NCI-H748 (cell line): ENCODE measurements around the gene ZNF808.
A peak's percentile ranks its signal among the peaks of the same experiment; 100 is the strongest.
"Not testable (repeated sequence)": the region's sequence is repeated elsewhere in the genome, so short reads cannot be mapped to it uniquely, and the experiment has no call there.

Experiments
- DNase-seq: peaks from one replicate; lab custom pipeline; 2025; ENCODE audit not compliant: unreplicated experiment; lab: John Stamatoyannopoulos, UW

Gene ZNF808

GRCh38 chr19:52527134-52527955, at the start of gene ZNF808:
TSS of gene ZNF808 (plus strand) at chr19:52527668. CDS start at chr19:52543285, 15,617 bp downstream.
- peak; percentile 96 for DNase-seq

DNA sequence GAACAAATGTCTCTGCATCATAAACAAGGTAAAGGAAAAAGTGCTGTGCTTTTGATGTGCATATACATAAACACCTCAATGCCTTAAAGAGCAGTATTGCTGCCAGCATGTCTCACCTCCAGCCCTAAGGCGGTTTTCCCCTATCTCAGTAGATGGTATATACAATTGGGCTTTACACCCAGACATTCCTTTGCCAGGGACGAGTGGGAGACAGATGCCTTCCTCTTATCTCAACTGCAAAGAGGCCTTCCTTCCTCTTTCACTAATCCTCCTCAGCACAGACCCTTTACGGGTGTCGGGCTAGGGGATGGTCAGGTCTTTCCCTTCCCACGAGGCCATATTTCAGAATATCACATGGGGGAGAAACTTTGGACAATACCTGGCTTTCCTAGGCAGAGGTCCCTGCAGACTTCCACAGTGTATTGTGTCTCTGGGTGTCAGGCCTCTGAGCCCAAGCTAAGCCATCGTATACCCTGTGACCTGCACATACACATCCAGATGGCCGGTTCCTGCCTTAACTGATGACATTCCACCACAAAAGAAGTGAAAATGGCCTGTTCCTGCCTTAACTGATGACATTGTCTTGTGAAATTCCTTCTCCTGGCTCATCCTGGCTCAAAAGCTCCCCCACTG, 43.2 kb upstream of the ZNF808 start:
- not testable (repeated sequence) for DNase-seq

DNA sequence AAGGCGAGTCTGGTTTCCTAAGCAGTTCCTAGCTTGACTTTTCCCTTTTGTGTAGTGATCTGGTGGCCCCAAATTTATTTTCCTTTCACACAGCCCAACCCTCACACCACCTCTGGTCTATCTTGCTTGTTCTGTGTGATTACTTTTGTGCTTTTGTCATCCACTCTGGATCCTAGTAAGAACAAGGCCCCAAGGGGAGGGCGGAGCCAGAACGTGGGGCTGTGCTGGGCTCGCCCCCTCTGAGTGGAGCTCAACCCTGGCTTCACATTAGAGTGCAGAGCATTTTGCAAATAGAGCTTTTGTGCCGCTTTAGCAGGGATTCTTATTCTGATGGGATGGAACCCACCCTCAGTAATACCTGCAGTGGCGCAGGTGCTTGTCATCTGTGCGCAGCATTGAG, 42.4 kb upstream of the ZNF808 start:
- DNase-seq = not testable (repeated sequence)

- DNase-seq = not testable (repeated sequence)
Observed at GRCh38 chr19:52485561-52486240, 41.8 kb upstream of the ZNF808 start.

- peak; percentile 47 for DNase-seq
Observed at GRCh38 chr19:52492201-52492993, 35.1 kb upstream of the ZNF808 start.

- DNase-seq = no peak
Observed at GRCh38 chr19:52492994-52493470, 34.4 kb upstream of the ZNF808 start.

GRCh38 chr19:52494518-52494917, 33.0 kb upstream of the ZNF808 start:
- DNase-seq = no peak

GRCh38 chr19:52498571-52498970, 28.9 kb upstream of the ZNF808 start:
- no peak for DNase-seq

- not testable (repeated sequence) for DNase-seq
Observed at GRCh38 chr19:52500474-52500873, 27.0 kb upstream of the ZNF808 start.

DNA sequence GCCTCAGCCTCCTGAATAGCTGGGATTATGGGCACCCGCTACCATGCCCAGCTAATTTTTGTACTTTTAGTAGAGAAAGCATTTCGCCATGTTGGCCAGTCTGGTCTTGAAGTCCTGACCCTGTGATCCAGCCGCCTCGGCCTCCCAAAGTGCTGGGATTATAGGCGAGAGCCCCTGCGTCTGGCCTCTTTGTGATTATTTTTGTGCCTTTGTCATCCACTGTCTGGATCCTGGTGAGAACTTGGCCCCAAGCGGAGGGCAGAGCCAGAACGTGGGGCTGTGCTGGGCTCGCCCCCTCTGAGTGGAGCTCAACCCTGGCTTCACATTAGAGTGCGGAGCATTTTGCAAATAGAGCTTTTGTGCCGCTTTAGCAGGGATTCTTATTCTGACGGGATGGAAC, 26.5 kb upstream of the ZNF808 start:
- not testable (repeated sequence) for DNase-seq

DNA sequence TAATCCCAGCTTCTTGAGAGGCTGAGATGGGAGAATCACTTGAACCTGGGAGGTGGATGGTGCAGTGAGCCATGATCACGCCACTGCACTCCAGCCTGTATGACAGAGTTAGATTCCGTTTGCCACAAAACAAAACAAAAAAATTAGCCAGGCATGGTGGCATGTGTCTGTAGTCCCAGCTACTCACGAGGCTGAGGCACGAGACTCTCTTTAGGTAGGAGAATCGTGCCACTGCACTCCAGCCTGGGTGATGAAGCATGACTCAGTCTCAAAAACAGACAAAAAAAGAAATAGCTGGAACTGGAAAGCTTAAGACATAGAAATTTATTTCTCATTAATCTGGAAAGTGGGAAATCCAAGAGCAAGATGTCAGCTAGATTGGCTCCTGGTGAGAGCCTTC, 20.2 kb upstream of the ZNF808 start:
- no peak for DNase-seq

DNA sequence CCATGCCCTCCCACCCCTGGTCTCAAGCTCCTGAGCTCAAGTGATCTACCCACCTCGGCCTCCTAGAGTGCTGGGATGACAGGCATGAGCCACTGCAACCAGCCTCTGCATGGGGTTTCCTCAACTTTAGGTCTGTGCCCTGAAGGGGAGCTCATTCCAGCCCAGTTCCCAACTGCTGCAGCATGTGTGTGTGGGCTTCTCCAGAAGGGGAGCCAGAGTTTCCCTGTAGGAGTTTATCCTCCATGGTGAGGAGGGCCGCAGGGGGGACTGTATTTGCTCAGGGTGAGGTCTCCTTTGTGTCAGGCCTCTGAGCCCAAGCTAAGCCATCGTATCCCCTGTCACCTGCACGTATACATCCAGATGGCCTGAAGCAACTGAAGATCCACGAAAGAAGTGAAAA, 11.3 kb upstream of the ZNF808 start:
- DNase-seq = no peak

DNA sequence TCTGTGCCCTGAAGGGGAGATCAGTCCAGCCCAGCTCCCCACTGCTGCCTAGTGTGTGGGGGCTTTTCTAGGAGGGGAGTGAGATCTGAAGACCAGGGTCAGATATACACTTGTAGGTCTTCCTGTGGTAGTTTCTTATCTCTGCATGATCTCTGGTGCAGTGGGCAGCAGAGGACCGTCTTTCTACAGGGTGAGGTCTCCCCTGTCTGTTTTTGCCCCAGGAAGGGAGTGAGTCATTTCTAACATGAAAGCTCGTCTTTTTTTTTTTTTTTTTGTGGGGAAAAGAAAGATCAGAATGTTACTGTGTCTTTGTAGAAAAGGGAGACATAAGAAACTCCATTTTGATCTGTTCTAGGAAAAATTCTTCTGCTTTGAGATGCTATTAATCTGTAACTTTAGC, 8.8 kb upstream of the ZNF808 start:
- DNase-seq = no peak

DNA sequence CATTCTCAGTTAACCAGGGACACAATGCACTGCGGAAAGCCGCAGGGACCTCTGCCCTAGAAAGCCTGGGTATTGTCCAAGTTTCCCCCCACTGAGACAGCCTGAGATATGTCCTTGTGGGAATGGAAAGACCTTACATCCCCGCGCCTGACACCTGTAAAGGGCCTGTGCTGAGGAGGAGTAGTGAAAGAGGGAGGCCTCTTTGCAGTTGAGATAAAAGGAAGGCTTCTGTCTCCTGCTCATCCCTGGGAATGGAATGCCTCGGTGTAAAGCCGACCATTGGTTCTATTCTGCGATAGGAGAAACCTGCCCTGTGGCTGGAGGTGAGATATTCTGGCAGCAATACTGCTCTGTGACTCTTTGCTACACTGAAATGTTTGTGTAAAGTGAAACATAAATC, 8.3 kb upstream of the ZNF808 start:
- DNase-seq = not testable (repeated sequence)

DNA sequence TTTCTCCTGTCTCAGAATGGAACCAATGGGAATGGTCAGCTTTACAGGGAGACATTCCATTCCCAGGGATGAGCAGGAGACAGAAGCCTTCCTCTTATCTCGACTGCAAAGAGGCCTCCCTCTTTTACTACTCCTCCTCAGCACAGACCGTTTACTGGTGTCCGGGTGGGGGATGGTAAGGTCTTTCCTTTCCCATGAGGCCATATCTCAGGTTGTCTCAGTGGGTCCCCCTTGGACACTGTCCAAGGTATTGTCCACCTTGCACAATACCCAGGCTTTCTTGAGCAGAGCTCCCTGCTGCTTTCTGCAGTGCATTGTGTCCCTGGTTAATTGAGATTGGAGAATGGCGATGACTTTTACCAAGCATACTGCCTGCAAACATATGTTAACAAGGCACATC, 7.5 kb upstream of the ZNF808 start:
- DNase-seq = no peak

DNA sequence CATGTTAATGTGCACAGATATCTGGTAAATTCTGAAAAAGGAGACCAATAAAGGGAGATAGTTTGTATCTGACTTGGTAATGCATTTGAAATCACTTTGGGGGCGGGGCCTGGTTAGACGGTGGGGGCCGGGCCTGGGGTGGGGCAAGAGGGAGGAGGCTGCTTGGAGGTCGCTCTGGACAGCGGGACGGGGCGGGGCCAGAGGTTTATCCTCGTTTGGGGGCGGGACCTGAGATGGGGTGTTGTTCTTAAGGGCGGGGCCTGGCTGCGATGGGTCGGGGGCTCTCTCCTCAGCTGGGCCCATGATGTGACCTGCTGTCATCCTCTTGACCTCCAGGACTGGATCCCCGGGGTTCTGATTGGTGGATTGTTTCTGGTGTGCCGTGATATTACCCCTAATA, 4.9 kb upstream of the ZNF808 start:
- no peak for DNase-seq

DNA sequence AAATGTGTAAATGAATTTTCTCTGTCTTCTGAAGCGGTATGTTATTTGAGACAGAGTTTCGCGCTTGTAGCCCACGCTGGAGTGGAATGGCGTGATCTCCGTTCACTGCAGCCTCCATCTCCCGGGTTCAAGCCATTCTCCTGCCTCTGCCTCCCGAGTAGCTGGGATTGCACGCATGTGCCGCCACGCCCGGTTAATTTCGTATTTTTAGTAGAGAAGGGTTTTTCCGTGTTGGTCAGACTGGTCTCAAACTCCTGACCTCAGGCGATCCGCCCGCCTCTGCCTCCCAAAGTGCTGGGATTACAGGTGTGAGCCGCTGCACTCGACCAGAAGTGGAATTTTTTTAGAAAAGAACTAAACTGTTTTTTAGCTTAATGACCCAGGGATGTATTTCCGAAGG, 3.4 kb upstream of the ZNF808 start:
- DNase-seq = no peak

DNA sequence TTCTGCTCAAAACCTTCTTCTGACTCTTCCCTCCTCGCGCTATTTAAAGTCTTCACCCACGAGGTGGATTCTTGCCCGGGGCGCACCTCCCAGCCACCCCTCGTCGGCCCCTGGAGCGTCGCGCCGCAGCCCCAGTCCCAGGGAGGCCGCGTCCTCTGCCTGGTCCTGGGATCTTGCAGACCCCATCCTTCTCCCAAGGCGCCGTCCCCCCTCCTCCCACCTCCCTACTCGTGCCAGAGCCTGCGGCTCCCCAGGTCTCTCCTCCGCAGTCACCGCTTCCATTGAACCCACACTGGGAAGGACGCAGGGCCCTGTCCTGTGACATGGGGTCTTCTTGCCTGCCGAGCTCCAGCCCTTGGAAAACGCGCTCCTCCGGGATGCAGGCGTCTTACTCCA, 486 bp downstream of the ZNF808 start:
- no peak for DNase-seq

GRCh38 chr19:52532480-52532879, 5.0 kb downstream of the ZNF808 start:
- no peak for DNase-seq

DNA sequence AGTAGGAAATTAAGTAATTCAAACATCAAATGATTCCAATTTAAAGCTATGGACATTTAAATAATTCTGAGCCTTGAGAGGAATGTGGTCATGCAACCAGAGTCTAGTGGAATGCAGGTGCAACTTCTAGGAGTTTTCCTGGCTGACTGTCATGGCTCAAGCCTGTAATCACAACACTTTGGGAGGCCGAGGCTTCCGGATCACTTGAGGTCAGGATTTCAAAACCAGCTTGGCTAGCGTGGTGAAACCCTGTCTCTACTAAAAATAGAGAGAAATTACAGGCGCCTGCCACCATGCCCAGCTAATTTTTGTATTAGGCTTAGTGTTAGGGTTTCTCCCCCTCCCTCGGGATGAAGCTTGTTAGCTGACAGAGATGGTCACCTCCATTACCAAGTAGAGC, 6.4 kb downstream of the ZNF808 start:
- DNase-seq = no peak

GRCh38 chr19:52535385-52535770, 7.9 kb downstream of the ZNF808 start:
- not testable (repeated sequence) for DNase-seq
